Limb (tissue), 2 donors: Measurements from ENCODE around the gene RAD9A.

Source experiments
- DNase-seq, 2 donors: peaks; one replicate each; pipeline ENCODE4 v3.0.0-alpha.2; 2016; ENCODE audit errors: extremely low spot score in 2 of 2

Gene RAD9A

GRCh38 chr11:67356864-67357561 lies 34.8 kb upstream of the RAD9A start:
- peak; percentile 67 to 78 for DNase-seq

GRCh38 chr11:67357831-67358670 lies 33.7 kb upstream of the RAD9A start:
- no peak for DNase-seq

GRCh38 chr11:67364169-67364568 lies 27.6 kb upstream of the RAD9A start:
- DNase-seq = no peak

- DNase-seq = no peak
Observed at GRCh38 chr11:67364783-67365722, 26.7 kb upstream of the RAD9A start.

- DNase-seq = no peak
Observed at GRCh38 chr11:67365736-67366444, 25.9 kb upstream of the RAD9A start.

GRCh38 chr11:67366546-67366945 lies 25.2 kb upstream of the RAD9A start:
- DNase-seq = no peak

GRCh38 chr11:67366961-67367760 lies 24.6 kb upstream of the RAD9A start:
- no peak for DNase-seq

GRCh38 chr11:67367761-67368227 lies 24.0 kb upstream of the RAD9A start:
- DNase-seq = no peak

GRCh38 chr11:67368621-67369020 lies 23.2 kb upstream of the RAD9A start:
- DNase-seq = no peak

GRCh38 chr11:67369275-67369674 lies 22.5 kb upstream of the RAD9A start:
- no peak for DNase-seq

- no peak for DNase-seq
Observed at GRCh38 chr11:67369801-67370284, 21.9 kb upstream of the RAD9A start.

- DNase-seq = no peak
Observed at GRCh38 chr11:67370351-67371076, 21.3 kb upstream of the RAD9A start.

GRCh38 chr11:67371189-67371910 lies 20.4 kb upstream of the RAD9A start:
- no peak for DNase-seq

GRCh38 chr11:67371911-67372320 lies 19.9 kb upstream of the RAD9A start:
- DNase-seq = no peak

- DNase-seq = peak in 1 of 2 donors; percentile 72
Observed at GRCh38 chr11:67372321-67372992, 19.3 kb upstream of the RAD9A start.

GRCh38 chr11:67372993-67373647 lies 18.7 kb upstream of the RAD9A start, which contains the start of gene CLCF1:
CLCF1 (minus strand) TSS chr11:67373598; CDS start chr11:67373539, 59 bp downstream.
- DNase-seq = peak in 1 of 2 donors; percentile 80
